AG04449 (cell line): ENCODE results near the gene DIO2.

Experiments
- CTCF ChIA-PET: fragments of 350-600 bp; formaldehyde crosslinking; extraction: SDS; loops from one replicate; lab custom pipeline; 2021; ENCODE audit warnings: antibody characterized with exemption; lab: Yijun Ruan, JAX
- POLR2A ChIA-PET: fragments of 400-600, 350-600 bp; formaldehyde crosslinking; extraction: SDS; loops from one replicate; lab custom pipeline; 2020; ENCODE audit warnings: antibody characterized with exemption, inconsistent platforms; lab: Yijun Ruan, JAX
- DNase-seq: peaks from one replicate; pipeline ENCODE4 v3.0.0-alpha.2; 2010; ENCODE audit warnings: low read depth, low spot score
- H3K4me3 ChIP-seq: 2 replicates; pipeline ENCODE4 v1.5.1; 2011; ENCODE audit warnings: low read depth, mild to moderate bottlenecking, control low read depth, low read length
- TF ChIP-seq, protein P1 (sequence below): IDR thresholded peaks from one replicate; pipeline ENCODE4 v1.5.1; 2011; ENCODE audit warnings: mild to moderate bottlenecking, moderate library complexity, low read length, control low read depth, inconsistent platforms; ENCODE audit not compliant: insufficient read depth; ENCODE audit errors: missing control alignments

DIO2 gene

DNA sequence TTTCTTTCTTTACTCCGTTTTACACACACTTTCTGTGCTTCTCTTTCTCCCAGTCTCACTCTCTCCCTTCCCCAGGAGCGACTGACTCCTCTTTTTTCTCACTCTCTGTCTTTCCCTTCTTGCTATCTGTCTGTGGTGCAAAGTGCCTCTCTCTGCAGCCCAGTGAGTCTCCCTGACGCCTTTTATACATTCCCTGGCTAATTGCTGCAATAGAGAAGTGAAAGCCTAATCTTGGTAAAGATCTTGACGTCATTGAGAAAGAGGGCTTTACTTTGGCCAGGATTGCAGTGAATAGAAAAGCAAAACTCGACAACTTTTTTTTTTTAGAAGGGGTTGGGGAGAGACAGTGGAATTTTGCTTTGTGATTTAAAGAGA, 706 bp upstream of the DIO2 start:
- peak overlapping the region; percentile 24 for H3K4me3 ChIP-seq
- POLR2A ChIA-PET: no interaction called here
- TF ChIP-seq, protein P1, sequence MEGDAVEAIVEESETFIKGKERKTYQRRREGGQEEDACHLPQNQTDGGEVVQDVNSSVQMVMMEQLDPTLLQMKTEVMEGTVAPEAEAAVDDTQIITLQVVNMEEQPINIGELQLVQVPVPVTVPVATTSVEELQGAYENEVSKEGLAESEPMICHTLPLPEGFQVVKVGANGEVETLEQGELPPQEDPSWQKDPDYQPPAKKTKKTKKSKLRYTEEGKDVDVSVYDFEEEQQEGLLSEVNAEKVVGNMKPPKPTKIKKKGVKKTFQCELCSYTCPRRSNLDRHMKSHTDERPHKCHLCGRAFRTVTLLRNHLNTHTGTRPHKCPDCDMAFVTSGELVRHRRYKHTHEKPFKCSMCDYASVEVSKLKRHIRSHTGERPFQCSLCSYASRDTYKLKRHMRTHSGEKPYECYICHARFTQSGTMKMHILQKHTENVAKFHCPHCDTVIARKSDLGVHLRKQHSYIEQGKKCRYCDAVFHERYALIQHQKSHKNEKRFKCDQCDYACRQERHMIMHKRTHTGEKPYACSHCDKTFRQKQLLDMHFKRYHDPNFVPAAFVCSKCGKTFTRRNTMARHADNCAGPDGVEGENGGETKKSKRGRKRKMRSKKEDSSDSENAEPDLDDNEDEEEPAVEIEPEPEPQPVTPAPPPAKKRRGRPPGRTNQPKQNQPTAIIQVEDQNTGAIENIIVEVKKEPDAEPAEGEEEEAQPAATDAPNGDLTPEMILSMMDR: no peak
- peak; percentile 49 for DNase-seq
- CTCF ChIA-PET: interaction anchor here (1.5 to 2.6 kb wide), 2 partner anchors 48 to 375 kb away, joined by 3 to 10 read pairs; no protein-coding TSS in a partner anchor

DNA sequence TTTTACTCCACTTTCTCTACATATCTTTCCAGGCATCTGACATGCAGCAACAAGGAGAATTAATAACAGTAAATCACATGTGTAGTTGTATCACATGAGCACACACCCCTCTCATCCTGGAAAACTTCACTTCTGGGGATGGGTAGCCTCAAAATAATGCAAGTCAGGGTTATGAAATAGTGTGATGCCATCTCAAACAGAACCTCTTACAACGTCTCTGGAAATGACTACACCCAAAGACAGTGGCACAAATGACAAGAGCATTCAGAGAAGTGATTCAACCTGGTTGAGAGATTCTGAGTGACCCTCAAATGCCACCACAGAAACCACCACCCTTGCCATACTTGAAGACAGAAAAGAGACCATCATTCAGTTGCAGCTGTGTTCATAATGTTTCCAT, 2.8 kb downstream of the DIO2 start:
- no peak overlapping the region for H3K4me3 ChIP-seq
- TF ChIP-seq, protein P1: no peak
- no peak for DNase-seq
- ChIA-PET POLR2A (no interaction called here), CTCF (no interaction called here)

DNA sequence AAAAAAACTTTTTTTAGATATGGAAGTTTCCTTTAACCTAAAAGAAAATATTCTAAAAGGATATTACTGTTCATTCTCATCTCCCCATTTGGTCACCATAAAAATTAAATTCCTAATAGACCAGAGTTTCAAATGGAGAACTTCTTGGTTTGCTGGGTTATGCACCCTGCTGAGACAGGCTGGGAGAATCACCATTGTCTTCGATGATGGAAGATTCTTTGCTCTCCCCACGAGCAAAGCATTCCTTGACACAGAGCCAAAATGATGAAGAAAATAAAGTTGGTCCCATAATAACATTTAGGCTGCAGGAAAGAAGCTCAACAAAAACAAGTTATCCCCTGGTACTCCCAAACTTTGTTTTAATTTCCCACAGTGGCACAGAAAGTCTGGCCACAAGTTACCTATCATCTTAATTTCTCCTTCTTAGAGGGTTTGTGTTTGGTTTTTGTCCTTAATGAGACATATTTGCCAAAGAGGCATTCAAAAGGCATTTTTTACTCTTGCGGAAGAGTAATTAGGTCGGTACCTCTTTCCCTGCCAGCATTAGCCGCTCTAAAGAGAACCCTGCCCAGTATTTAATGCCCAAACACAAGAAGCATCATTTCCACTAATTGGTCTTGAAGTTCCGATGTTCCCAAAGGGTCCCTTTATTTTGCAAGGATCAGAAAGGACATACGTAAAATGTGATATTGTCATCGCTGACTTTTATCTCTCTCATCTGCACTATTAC, 4.8 kb downstream of the DIO2 start:
- POLR2A ChIA-PET: interaction anchor here (0.7 kb wide), 1 partner anchor 18 kb away, joined by 3 read pairs; no protein-coding TSS in a partner anchor
- TF ChIP-seq, protein P1: no peak
- DNase-seq: no peak
- CTCF ChIA-PET: no interaction called here
- no peak overlapping the region for H3K4me3 ChIP-seq

GRCh38 chr14:80202888-80203562, 8.3 kb downstream of the DIO2 start:
- POLR2A ChIA-PET: no interaction called here
- TF ChIP-seq, protein P1: peak; percentile 12
- no peak for DNase-seq
- no peak overlapping the region for H3K4me3 ChIP-seq
- CTCF ChIA-PET: interaction anchor here (1.7 kb wide), 1 partner anchor 13 kb away, joined by 5 read pairs; no protein-coding TSS in a partner anchor

DNA sequence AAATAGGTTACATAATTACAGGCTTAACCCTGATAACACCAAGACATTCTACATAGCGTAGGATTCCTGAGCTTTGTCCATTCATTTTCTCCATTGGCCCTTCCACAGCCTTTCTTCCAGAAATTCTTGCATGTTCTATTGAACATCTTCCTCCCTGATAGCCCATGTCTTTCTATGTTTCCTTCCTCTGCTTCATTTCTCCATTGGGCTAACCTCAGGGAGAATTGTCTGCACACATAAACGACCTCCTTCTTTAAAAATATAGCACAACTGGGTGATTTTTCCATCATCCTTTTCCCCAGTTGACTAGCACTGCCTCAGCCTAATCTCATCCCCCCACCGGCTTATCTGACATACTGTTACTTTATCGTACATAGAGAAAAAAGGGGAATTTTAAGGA, 11.2 kb downstream of the DIO2 start:
- H3K4me3 ChIP-seq: no peak overlapping the region
- CTCF ChIA-PET: interaction anchor here (1.0 kb wide), 1 partner anchor 7 kb away, joined by 3 read pairs; no protein-coding TSS in a partner anchor
- TF ChIP-seq, protein P1: no peak
- no peak for DNase-seq
- POLR2A ChIA-PET: no interaction called here

DNA sequence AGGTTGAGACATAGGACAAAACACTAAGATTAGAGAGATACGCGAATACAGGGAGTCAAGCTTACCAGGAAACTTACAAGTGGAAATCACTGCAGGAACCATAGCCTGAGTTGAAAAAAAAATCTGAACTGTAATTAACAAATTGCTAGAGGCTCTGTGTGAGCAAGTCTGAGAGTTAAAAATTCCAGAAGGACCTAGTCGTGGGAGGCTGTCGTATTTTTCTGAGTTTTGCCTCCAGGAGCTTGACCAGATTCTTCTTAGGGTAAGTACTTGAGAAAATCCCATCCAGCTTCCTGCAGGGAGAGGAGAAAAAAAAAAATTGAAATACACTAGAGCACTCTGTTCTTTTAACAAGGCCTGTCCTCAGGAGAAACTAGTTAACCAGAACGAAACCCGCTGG, 22.7 kb downstream of the DIO2 start:
- H3K4me3 ChIP-seq: no peak overlapping the region
- TF ChIP-seq, protein P1: no peak
- no peak for DNase-seq
- CTCF ChIA-PET: no interaction called here
- POLR2A ChIA-PET: interaction anchor here (0.6 kb wide), 1 partner anchor 17 kb away, joined by 3 read pairs; no protein-coding TSS in a partner anchor
